Fibroblast of pulmonary artery (primary cell): ENCODE measurements around the gene ITPR2.
"Not testable (repeated sequence)": the region's sequence is repeated elsewhere in the genome, so short reads cannot be mapped to it uniquely, and the experiment has no call there.

Source experiments
- DNase-seq: peaks from one replicate; pipeline ENCODE4 v3.0.0-alpha.2; 2010; ENCODE audit warnings: low read depth
- H3K4me3 ChIP-seq: replicated peaks from 2 replicates; pipeline ENCODE4 v1.5.1; 2011; ENCODE audit warnings: low read depth, mild to moderate bottlenecking, control low read depth, low read length, moderate library complexity
- CTCF ChIP-seq: IDR thresholded peaks from 2 replicates; pipeline ENCODE4 v1.5.1; 2011; ENCODE audit warnings: mild to moderate bottlenecking, control low read depth, low read length, inconsistent platforms; ENCODE audit errors: missing control alignments

The ITPR2 gene

GRCh38 chr12:26651566-26652188 is 181.3 kb downstream of the ITPR2 start:
- no peak overlapping the region for H3K4me3 ChIP-seq
- DNase-seq, result peak; percentile 84

GRCh38 chr12:26651036-26651435 is 182.0 kb downstream of the ITPR2 start:
- no peak for TF ChIP-seq CTCF
- DNase-seq, result no peak
- no peak overlapping the region for H3K4me3 ChIP-seq

More at GRCh38 chr12:26651566-26652188, 181.3 kb downstream of the ITPR2 start:
- TF ChIP-seq CTCF, result peak; percentile 80

- DNase-seq, result peak; percentile 33
- TF ChIP-seq CTCF, result no peak
- no peak overlapping the region for H3K4me3 ChIP-seq
These were observed 184.0 kb downstream of the ITPR2 start for GRCh38 chr12:26648999-26649398.

- H3K4me3 ChIP-seq, result no peak overlapping the region
- no peak for TF ChIP-seq CTCF
- DNase-seq, result peak; percentile 94
These were observed 184.4 kb downstream of the ITPR2 start for GRCh38 chr12:26648584-26648983.

- H3K4me3 ChIP-seq, result no peak overlapping the region
- no peak for TF ChIP-seq CTCF
- no peak for DNase-seq
These were observed 184.9 kb downstream of the ITPR2 start for GRCh38 chr12:26648066-26648465.

- no peak for DNase-seq
- no peak overlapping the region for H3K4me3 ChIP-seq
- no peak for TF ChIP-seq CTCF
These were observed 185.9 kb downstream of the ITPR2 start for GRCh38 chr12:26647088-26647487.

GRCh38 chr12:26646571-26646970 is 186.4 kb downstream of the ITPR2 start:
- TF ChIP-seq CTCF, result no peak
- no peak for DNase-seq

GRCh38 chr12:26644376-26644775 is 188.6 kb downstream of the ITPR2 start:
- not testable (repeated sequence) for DNase-seq

More at GRCh38 chr12:26646571-26646970, 186.4 kb downstream of the ITPR2 start:
- H3K4me3 ChIP-seq, result no peak overlapping the region

More at GRCh38 chr12:26644376-26644775, 188.6 kb downstream of the ITPR2 start:
- H3K4me3 ChIP-seq, result not testable (repeated sequence)
